Measurements from ENCODE around the gene MCRS1. TPM values are rescaled to one million over a fixed set of nuclear protein-coding genes. Genes with fewer than 3 reads are reported as not detected.
"Not testable (repeated sequence)": the region's sequence is repeated elsewhere in the genome, so short reads cannot be mapped to it uniquely, and the experiment has no call there.

The MCRS1 gene
- total RNA-seq, 6 donors from 2014 or later: 39.6 to 85.9 (median 62.7) TPM

GRCh38 chr12:49537752-49538509 is 30.0 kb downstream of the MCRS1 start:
- peak in 1 of 2 donors; percentile 37 for ATAC-seq (ENCODE audit: low FRiP score in 2 of 2)
- peak overlapping the region; percentile 47 to 61 (median 51) for H3K4me3 ChIP-seq
- no peaks in the 10 kb centered on the region for H3K9me3 ChIP-seq
- whole genome bisulfite sequencing, 2 donors: 0 to 2% methylated on average over 13 to 31 of the region's 61 CpGs
- H3K4me1 ChIP-seq: peaks cover 23 to 31% (median 25%) of the 10 kb centered on the region in 4 donors
- peak in 1 of 2 donors; percentile 89 for DNase-seq
- peaks cover 0 to 29% (median 17%) of the 10 kb centered on the region in 4 donors for H3K27me3 ChIP-seq
- no peaks in the 10 kb centered on the region for H3K36me3 ChIP-seq
- no peak overlapping the region for H3K27ac ChIP-seq
- no peak for TF ChIP-seq EP300 (IDR thresholded peaks at IDR 0.05)

- DNase-seq (no peak), ATAC-seq (ENCODE audit: low FRiP score in 2 of 2) (no peak)
- H3K27ac ChIP-seq: no peak overlapping the region
- no peaks in the 10 kb centered on the region for H3K36me3 ChIP-seq
- peaks cover 23 to 31% (median 25%) of the 10 kb centered on the region in 4 donors for H3K4me1 ChIP-seq
- H3K9me3 ChIP-seq: no peaks in the 10 kb centered on the region
- 19 to 27% methylated on average over 10 to 12 of the region's 13 CpGs for WGBS, 2 donors
- TF ChIP-seq POLR2AphosphoS5 (IDR thresholded peaks at IDR 0.05): no peak
- TF ChIP-seq POLR2A (IDR thresholded peaks at IDR 0.05): no peak
- TF ChIP-seq EP300 (IDR thresholded peaks at IDR 0.05): no peak
- no peak for TF ChIP-seq CTCF (IDR thresholded peaks at IDR 0.05)
- peaks cover 0 to 29% (median 17%) of the 10 kb centered on the region in 4 donors for H3K27me3 ChIP-seq
- peak overlapping the region in 3 of 4 donors; percentile 47 to 61 (median 55) for H3K4me3 ChIP-seq
Measured at GRCh38 chr12:49537231-49537751, 30.7 kb downstream of the MCRS1 start.

GRCh38 chr12:49536526-49537071 is 31.3 kb downstream of the MCRS1 start:
- H3K9me3 ChIP-seq: no peaks in the 10 kb centered on the region
- DNase-seq: no peak
- no peak for TF ChIP-seq CTCF (IDR thresholded peaks at IDR 0.05)
- no peak for TF ChIP-seq POLR2AphosphoS5 (IDR thresholded peaks at IDR 0.05)
- TF ChIP-seq EP300 (IDR thresholded peaks at IDR 0.05): no peak
- no peak for TF ChIP-seq POLR2A (IDR thresholded peaks at IDR 0.05)

DNA sequence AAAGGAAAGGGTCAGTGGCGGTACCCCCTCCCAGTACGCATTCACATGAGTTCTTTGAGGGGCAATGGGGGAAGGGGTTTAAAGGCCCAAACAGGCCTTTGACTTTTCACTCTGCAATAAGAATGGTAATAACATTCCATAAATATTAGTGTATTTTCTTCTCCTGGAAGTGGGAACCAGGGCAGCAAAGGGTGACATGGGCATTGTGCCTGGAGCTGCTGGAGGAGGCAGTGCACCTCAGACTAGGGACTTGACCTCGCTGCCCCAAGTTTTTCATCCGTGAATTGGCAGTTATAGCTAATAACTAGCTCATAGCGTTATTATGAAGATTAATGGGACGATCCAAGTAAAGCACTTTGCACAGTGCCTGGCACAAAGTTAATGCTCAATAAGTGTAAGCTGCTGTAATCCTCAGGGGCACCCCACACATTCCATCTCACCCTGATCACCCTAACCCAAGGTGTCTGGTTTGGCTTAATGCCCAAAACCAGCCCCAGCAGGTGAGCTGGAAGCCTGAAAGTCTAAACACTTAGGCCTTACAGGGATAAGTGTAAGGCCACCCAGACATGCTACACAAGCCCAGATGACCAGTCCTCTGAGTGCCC is 31.9 kb downstream of the MCRS1 start:
- Histone ChIP-seq H3K9me3 (no peaks in the 10 kb centered on the region), H3K27me3 (peaks cover 0 to 29% (median 17%) of the 10 kb centered on the region in 4 donors), H3K27ac (no peak overlapping the region), H3K4me1 (peaks cover 23 to 31% (median 25%) of the 10 kb centered on the region in 4 donors), H3K36me3 (no peaks in the 10 kb centered on the region), H3K4me3 (no peak overlapping the region)
- DNase-seq: no peak
- no peak for ATAC-seq (ENCODE audit: low FRiP score in 2 of 2)
- WGBS, 2 donors: 81 to 91% methylated on average over 6 of the region's 6 CpGs
- TF ChIP-seq EP300 (IDR thresholded peaks at IDR 0.05) (no peak), CTCF (IDR thresholded peaks at IDR 0.05) (no peak), POLR2AphosphoS5 (IDR thresholded peaks at IDR 0.05) (no peak), POLR2A (IDR thresholded peaks at IDR 0.05) (no peak)

More at GRCh38 chr12:49536526-49537071, 31.3 kb downstream of the MCRS1 start:
- WGBS, 2 donors: 43 to 44% methylated on average over 3 of the region's 3 CpGs
- H3K36me3 ChIP-seq: no peaks in the 10 kb centered on the region
- ATAC-seq (ENCODE audit: low FRiP score in 2 of 2): no peak
- H3K4me1 ChIP-seq: peaks cover 23 to 31% (median 25%) of the 10 kb centered on the region in 4 donors
- H3K4me3 ChIP-seq: no peak overlapping the region
- H3K27me3 ChIP-seq: peaks cover 0 to 29% (median 17%) of the 10 kb centered on the region in 4 donors
- H3K27ac ChIP-seq: no peak overlapping the region

GRCh38 chr12:49534731-49535278 is 33.1 kb downstream of the MCRS1 start:
- no peak for DNase-seq
- no peak overlapping the region for H3K27ac ChIP-seq
- H3K27me3 ChIP-seq: peaks cover 0 to 29% (median 17%) of the 10 kb centered on the region in 4 donors
- H3K9me3 ChIP-seq: no peaks in the 10 kb centered on the region
- H3K4me1 ChIP-seq: peaks cover 23 to 31% (median 25%) of the 10 kb centered on the region in 4 donors
- no peak overlapping the region for H3K4me3 ChIP-seq
- WGBS, 2 donors: 66 to 76% methylated on average over 13 of the region's 13 CpGs
- ATAC-seq (ENCODE audit: low FRiP score in 2 of 2): no peak
- no peak for TF ChIP-seq POLR2A (IDR thresholded peaks at IDR 0.05)
- no peak for TF ChIP-seq EP300 (IDR thresholded peaks at IDR 0.05)
- TF ChIP-seq POLR2AphosphoS5 (IDR thresholded peaks at IDR 0.05): no peak
- no peak for TF ChIP-seq CTCF (IDR thresholded peaks at IDR 0.05)
- H3K36me3 ChIP-seq: no peaks in the 10 kb centered on the region

DNA sequence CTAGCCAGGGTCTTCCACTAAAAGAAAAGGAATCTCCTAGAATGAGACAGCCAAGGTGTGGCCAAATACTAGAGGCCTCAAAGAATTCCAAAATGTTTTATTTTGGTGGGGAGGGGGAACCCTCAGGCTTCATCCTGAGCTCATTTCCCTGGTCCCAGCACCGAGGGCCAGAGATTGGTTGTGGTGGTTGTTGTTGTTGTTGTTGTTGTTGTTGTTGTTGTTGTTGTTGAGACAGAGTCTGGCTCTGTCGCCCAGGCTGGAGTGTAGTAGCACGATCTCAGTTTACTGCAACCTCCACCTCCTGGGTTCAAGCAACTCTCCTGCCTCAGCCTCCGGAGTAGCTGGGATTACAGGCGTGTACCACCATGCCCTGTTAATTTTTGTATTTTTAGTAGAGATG is 33.8 kb downstream of the MCRS1 start:
- H3K27ac ChIP-seq; ATAC-seq (ENCODE audit: low FRiP score in 2 of 2); H3K4me3 ChIP-seq; H3K36me3 ChIP-seq; H3K9me3 ChIP-seq; DNase-seq: not testable (repeated sequence)
- peaks cover 16 to 24% (median 24%) of the 10 kb centered on the region in 4 donors for H3K4me1 ChIP-seq
- 90 to 92% methylated on average over 5 of the region's 5 CpGs for WGBS, 2 donors
- H3K27me3 ChIP-seq: peaks cover 0 to 23% (median 10%) of the 10 kb centered on the region in 4 donors

Measured in upper lobe of left lung (tissue), 6 donors.